Activated CD8-positive, alpha-beta memory T cell treated with anti-CD3 and anti-CD28 coated beads, Interleukin-2, amount 50 U/mL, for 24 hours (primary cell): ENCODE results near the gene MID1.

Experiments
- DNase-seq: peaks from one replicate; pipeline ENCODE4 v3.0.0-alpha.2; 2020; ENCODE audit errors: extremely low read depth

Gene MID1

DNA sequence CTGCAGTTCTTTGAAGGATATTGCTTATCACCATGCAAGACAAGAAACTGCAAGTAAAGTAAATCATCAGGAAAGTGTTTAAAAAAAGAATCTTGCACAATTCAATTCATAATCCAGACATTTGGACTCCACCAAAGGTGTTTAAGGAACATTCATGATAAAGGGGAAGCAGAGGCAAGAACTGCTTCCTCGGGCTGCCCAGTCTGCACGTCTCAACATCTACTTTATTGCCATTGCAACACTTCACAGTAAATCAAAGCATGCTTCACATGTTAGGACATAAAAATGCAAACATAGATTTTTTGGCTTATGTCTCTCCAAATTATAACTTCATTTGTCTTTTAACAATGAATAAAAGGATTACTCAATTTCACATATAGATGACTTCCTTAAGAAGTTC is 42.5 kb downstream of the MID1 start:
- DNase-seq, result no peak

DNA sequence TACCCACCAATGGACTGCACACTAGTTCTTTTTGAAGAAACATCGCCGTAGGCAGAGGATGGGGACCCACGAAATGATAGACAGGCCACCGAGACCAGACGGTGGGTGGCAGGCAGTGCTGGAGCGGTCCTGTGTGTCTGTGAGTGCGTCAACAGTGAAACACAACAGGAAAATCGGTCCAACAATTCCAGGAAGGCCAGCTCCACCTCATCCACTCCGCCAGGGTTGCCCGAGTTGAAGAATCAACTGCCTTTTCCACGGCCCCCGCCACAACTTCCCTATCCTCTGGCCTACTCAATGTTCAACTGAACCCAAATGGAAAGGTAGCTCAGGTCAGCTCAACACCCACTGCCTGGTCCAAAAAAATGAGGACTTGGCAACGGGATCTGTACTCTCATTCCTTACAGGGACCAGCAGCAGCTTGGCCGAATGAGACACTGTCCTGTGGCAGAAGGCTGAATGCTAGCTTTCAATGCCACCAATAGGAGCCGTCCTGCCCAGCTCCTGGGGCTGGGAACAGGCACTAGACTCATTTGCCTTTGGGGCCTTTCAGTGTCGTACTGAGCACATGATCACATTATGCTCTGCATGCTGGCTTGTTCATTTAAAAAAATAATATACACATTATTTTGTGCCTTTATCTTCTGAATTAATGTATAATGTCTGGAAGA is 43.5 kb downstream of the MID1 start:
- DNase-seq, result no peak

DNA sequence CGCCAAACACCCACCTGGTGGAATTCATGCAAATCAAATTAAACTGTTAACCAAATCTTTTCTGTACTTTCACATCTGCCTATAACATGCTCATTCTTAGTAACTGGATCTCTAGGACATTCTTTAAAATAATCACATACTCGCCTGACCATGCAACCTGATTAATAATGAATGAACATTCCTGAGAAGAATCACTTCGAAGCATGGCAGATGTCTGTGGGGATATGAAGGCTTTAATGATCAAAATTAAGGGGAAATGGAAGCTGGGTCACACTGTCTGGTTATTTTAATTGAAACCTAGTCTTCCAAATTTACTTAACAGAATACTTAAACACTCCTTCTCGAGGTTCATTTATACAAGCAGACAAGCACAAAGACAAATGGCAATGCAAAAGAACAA is 44.2 kb downstream of the MID1 start:
- DNase-seq, result no peak

DNA sequence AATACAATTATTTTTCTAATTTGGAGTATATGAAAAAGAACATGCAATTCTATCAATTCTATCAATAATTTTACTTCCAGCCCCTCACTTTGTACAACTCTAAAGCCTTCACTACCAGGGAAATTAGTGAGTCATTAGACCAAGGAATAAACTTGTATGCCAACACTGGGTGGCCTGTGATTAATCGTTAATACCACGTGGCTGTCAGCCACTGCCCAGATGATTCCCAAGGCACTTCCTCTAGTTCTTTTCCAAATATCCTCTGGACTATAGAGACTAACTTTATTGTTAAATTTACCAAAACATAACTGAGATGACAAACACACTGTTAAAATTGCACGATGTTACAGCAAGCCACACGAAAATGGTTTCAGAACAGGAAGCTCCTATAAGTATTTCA is 45.7 kb downstream of the MID1 start:
- DNase-seq, result no peak

DNA sequence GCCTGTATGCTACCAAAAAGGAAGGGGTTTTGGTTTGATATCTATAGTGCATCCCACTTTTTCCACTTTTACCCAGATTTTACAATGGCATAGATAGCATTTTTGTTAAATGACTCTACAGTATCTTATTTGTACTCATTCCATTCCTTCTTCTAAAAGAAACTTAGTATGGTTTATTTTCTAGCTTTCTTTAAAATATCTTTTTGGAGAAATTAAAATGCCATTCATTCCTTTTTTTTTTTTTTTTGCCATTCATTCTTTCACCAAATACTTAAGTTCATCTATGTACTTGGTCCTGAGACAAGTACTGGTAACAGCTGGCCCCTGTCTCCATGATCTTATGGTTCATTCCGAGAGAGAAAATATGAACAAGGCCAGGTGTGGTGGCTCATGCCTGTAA is 49.1 kb downstream of the MID1 start:
- DNase-seq, result no peak

DNA sequence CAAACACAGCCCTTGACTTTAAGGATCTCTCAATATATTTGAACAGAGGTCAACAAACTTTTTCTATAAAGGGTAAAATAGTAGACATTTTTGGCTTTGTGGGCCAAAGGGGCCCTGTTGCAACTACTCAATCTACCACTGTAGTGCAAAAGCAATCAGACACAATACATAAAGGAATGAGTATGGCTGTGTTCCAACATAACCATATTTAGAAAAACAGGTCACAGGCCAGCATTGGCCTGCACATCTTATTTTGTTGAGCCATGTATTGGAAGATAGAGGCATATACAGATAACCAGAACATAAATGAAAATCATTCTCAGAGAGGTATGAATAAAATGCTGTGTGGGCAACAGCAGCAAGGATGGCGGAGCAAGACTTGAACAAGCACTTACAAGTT is 49.8 kb downstream of the MID1 start:
- DNase-seq, result no peak

DNA sequence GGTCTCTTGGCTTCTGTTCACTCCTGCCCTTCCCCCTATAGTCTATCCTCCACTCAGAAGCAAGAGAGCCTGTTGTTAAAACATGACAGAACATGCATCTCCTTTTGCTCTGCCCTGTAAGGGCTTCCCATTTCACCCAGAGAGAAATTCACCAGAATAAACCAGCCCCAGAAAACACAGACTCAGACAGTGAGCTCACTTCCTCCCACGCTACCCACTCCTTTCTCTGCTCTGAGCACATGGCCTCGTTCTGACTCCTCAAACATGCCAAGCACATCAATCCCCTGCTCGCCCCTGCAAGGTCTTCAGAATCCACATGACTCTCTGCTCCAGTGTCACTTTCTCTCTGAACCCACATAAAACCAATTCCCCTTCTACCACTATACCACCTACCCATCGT is 50.4 kb downstream of the MID1 start:
- DNase-seq, result no peak

DNA sequence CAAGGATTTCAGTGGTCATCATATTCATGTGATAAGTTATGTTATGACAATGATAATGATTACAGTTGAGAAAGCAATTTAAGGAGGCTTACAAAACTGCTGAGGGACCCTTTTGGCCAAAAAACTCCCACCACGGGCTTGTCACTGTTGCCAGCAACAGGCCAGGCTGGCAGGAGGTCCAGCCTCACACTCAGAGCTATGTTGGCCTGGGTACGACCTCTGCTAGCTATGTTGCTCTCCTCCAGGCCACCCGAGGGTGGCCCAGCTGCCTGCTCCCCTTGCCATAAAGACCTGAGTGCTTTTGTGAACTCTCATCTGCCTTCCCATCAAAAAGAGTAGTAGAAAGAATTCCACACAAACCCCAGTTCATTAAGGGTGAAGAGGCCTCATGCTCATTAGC is 52.0 kb downstream of the MID1 start:
- DNase-seq, result no peak

DNA sequence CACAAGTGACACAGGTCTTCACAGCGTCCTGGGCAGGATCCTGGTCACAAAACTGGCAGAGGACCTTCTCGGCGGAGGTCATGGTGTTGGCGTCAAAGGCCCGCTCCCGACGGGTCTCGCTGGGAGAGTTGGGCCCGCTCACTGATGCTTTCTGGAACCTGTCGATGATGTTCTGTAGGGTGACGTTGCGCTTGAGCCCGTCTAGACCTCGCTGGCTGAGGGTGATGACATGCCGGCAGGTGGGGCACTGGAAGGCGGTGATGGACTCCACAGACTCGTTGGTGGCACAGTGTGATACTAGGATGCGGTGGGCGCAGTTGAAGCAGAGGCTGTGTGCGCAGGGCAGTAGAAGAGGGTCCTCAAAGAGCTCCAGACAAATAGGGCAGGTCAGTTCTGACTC is 53.2 kb downstream of the MID1 start:
- no peak for DNase-seq

DNA sequence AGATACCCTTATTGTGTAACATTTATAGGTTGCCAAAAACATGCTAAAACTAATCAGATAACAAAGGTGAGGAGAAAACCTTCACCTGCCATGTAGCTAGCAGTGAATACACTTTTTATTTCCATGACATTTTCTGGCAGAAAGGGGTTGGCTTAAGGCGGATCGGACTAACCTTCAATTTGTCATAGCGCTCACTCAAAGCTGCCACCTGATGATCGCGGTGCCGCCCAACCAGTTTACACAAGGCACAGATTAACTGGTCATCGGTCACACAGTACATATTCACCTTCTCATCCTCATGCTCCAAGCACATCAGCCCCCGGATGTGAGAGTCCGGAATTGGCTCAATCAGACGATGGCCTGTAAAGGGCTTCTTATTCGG is 53.7 kb downstream of the MID1 start:
- DNase-seq, result no peak

DNA sequence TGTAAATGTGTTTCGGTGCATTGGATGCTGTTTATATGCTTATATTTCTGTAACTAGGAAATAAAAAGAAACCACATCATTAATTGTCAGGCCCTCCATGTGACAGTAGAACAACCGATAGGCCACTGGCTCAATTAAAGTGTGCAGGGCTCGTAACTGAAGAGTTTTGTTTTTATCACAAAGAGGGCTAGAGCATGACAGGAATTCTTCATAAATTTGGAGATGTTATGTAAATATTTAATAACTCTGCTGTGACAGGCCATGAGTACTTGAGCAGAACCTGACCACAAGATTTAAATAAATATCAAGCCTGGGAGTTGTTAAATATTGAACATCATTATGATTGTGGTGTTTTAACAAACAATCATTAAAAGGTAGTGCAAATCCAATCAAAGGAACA is 55.9 kb downstream of the MID1 start:
- DNase-seq, result no peak

DNA sequence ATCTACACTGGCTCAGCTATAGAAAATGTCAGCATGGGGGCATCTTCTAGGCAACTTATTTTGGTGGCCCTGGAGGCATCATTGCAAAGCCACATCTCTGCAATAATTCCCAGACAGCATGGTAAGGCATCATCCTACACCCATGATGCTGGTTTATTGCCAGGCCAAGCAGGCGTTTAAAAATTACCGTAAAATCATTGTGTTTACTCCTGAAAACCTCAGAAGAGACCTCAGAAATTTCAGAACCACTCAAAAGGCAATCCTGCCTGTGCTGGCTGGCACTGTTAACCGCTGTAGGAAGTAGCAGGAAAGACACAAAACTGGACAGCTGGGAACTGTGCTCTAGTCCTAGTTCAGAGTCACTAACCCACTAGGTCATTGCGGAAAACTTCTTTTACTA is 63.2 kb downstream of the MID1 start:
- DNase-seq, result no peak

DNA sequence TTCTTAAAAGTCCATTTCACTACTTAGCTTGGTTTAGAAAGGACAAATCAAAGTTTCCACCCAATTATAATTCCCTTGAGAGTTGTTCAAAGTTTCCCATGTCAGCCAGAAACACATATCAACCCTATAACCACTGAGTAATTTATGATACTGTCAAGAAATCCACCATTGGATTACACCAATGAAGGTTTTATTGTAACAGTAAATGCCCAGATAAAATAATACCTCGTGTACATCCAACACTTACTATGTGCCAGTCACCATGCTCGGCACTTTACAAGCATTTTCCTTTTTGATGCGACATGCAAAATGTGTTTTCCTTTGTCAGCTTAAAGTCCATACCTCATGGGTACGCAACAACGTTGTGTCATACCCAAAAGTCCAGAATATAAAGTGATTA is 64.0 kb downstream of the MID1 start:
- no peak for DNase-seq

DNA sequence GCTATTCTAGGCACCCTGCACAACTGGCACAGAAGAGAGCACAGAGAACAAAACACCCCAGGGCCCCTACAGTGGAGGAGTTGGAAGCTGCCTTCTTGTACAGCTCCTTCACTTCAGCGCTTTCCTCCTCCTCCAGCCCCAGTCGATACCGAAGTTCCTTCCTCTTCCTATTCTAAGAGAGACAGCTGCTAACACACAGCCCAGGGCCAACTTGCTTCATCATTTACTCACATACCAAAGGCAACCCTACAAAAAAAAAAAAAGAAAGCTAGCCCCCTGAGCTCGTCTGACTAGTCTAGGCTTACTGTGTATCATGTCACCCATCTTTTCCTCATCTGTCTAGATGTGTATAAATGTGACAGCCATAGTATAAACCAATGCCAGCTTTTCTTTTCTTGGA is 64.5 kb downstream of the MID1 start:
- no peak for DNase-seq

DNA sequence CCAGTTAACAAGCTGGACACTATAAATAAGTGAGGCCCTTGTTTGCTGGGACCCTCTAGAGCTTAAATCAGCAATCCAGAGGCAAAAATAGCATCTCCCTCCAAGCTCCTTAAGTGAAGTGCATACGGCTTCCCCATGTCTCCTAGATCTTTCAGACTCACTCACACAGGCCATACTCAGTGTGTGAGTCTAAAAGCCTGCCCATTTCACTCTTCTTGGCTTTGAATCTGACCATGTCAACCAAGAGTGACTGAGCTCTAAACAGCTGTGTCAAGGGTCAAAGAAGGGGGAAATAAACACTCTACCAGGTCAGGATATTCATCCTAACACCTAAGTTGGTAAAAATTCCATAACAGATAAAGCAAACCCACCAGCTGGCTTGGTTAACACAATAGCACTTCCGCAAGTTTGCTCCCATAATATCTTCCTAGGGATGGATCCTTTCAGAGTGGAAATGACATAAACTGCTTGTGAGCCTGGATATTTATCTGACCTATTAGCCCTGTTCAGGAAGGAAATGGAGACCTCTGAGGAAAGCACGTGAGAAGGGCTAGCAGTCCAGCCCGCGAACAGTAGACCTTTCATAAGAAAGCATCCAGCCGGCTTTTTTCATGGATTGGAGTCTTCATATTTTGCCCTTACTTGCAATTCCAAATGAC is 65.6 kb downstream of the MID1 start:
- no peak for DNase-seq

DNA sequence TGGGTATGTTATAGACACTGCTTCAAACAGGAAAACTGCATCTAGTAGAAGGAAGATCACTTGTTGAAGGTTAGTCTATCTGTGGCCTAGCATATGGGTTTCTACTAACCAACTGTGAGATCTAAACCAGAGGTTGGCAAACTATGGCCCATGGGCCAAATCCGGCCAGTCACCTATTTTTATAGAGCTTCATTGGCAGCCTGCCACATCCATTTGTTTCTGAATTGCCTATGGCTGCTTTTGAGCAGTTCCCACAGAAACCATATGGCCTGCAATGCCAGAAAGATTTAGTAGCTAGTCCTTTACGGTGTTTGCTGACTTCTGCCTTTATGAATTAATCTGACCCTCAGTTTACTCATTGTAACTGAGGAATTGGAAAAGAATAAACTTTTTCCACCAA is 71.1 kb downstream of the MID1 start:
- no peak for DNase-seq

DNA sequence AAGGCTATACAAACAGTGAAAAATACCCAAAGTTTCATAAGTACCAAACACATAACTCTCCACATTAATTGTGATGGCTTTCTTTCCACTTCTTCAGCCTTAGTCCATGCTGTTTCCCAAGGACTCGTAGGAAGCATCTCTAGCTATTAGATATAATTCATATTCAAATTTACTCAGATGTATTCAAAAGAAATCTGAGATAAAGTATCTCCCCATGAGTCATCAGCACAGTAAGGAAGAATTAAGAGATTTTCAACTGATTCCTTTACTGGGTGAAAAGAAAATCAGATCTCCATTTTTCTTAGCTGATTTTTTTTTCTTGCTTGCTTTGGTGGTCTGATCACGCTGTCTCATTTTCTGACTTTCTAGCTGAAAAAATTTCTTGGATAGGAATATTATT is 71.7 kb downstream of the MID1 start:
- DNase-seq, result no peak

DNA sequence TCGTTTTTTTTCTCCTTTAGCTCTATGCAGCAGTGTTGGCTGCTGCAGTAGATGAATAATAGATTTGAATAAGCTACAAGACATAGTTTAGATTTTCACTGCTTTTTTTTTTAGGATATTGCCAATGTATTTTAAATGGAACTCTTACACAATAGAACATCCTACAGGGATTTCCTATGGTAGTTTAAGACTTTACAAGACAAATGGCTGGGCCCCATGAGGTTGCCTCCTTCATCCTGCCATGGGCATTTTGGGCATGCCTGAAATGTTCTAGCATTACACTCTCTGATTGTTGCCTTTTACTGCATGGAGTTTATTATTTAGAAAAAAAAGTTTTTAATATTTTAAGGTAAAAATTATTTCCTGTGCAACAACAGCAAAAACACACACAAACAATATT is 74.5 kb downstream of the MID1 start:
- no peak for DNase-seq

DNA sequence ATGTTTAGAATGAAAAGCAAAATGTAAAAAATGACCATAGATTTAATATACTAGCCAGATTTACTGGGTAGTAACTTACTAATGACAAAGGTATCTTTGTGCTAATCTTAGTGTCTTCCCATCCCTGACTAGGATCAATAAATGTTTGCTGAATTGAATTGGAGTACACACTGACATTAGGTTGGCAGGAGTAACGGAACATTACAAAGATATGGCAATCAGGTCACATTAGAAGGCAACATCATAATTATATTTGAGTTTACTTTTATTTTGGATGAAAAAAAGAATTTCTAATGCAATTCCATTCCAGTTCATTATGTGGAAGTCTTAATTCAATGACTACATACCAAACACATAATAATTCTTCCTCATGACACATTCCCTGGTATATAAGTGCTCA is 77.8 kb downstream of the MID1 start:
- no peak for DNase-seq

DNA sequence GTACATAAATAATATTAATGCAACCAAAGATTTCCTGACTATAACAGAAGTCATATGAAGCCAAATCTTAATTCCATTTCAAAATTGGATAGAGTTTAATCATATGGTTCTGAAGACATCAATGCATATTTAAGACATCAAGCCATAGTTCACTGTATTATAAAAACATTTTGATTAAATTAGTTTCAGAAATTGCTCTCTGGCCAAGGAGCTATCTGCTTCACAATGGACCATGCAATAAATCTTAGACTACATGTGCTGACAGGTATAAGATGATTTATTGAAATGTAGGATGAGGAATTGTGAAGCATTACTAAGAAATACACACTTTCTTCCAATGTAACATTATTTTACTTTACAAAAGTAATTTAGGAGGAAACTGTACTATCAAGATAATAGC is 81.6 kb downstream of the MID1 start:
- no peak for DNase-seq

DNA sequence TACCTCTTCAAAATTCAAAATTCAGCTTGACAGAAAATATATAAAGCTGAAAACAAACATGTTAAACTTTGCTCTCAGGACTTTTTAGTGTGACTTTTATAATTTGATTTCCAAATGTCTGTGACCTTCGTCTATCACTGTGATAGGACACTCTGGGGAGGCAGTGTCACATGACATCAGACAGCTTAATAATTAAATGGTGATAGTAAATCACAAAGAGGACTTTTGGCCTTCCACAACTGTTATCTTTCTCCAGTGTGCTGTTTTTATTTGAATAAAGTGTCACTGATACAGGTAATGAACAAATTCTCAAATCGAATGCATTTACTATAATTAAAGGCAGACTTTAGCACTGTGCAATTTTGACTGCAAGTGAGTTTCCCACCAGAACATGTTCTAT is 83.1 kb downstream of the MID1 start:
- DNase-seq, result no peak

DNA sequence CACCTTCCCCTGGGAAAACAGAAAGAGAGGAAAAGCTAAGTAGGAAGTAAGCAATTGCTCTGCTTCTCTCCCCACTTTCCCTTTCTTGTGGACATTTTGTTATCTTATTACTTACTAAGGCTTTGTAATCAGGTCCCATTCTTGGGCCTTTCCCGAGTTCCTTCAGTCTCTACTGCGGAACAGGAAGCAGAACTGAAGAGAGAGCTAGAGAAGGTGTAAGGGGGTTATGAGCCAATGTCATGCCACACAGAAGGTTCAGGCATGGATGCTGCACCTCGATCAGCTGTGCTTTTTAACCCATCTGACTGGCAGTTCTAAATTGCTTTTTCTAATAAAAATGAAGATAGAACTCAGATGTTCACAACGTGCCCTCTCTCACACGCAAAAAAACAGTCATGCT is 83.6 kb downstream of the MID1 start:
- DNase-seq, result no peak

DNA sequence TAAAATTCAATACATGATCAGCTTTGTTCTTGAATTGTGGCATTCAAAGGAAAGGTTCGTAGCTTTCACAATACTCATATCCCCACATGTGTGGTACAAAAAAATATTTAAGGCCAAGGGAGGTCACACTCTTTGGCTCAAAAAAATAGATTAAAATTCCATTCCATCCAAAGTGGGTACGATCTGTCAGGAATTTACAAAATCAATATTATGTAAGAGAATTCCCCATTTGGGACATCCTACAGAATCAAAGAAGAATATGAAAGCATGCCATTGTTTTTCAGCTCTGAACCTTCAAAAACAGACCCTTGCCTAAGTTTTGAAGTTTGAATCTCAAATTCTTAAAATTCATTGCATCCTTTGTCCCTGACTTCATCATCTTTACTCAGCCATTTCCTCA is 85.8 kb downstream of the MID1 start:
- DNase-seq, result no peak

DNA sequence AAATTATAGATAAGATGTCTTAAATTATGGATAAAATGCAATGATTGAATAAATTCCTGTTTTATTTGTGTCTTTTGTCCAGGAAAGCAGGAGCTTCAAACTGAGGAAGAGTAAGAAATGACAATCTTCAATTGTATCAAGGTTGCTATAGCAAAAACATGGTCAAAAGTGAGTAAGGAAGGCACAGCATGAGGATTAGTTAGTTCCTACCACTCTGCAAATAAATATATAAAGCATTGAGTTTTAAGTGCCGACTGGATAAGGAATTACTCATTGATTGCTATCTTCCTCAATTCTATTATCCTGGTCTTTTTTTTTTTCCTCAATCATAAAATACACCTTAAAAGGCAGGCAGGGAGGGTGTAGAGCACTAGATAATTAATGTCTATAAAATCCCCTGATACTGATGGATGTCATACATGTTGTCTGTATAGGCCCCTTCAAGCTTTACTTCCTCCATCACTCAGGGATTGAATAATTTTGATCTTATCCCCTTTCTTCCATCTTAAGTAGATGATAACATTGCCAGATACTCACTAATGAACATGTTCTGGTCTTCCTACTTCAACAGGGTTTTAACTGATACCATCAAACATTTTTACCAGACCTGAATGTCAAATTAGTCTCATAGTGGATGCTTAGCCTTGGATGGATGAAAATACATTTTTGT is 86.6 kb downstream of the MID1 start:
- DNase-seq, result no peak
